ENCODE data around the gene ARSI.

ARSI gene

GRCh38 chr5:150307617-150308426 lies 5.1 kb upstream of the ARSI start:
- no peak for DNase-seq (ENCODE audit: low spot score)

GRCh38 chr5:150306775-150307174 lies 4.1 kb upstream of the ARSI start:
- DNase-seq (ENCODE audit: low spot score), result no peak

- DNase-seq (ENCODE audit: low spot score), result no peak
These were observed 2.9 kb upstream of the ARSI start for GRCh38 chr5:150305557-150305956.

GRCh38 chr5:150305095-150305494 lies 2.4 kb upstream of the ARSI start:
- no peak for DNase-seq (ENCODE audit: low spot score)

- DNase-seq (ENCODE audit: low spot score), result no peak
These were observed 1.9 kb upstream of the ARSI start for GRCh38 chr5:150304481-150305081.

- DNase-seq (ENCODE audit: low spot score), result no peak
These were observed 1.1 kb upstream of the ARSI start for GRCh38 chr5:150303660-150304386.

GRCh38 chr5:150303070-150303615 lies 438 bp upstream of the ARSI start:
- DNase-seq (ENCODE audit: low spot score), result no peak

- no peak for DNase-seq (ENCODE audit: low spot score)
These were observed 804 bp downstream of the ARSI start for GRCh38 chr5:150301901-150302300.

GRCh38 chr5:150301170-150301505 lies 1.6 kb downstream of the ARSI start:
- no peak for DNase-seq (ENCODE audit: low spot score)

- DNase-seq (ENCODE audit: low spot score), result no peak
These were observed 2.1 kb downstream of the ARSI start for GRCh38 chr5:150300496-150301169.

GRCh38 chr5:150299571-150300327 lies 3.0 kb downstream of the ARSI start:
- DNase-seq (ENCODE audit: low spot score), result no peak

- no peak for DNase-seq (ENCODE audit: low spot score)
These were observed 3.8 kb downstream of the ARSI start for GRCh38 chr5:150298701-150299451.

GRCh38 chr5:150297934-150298595 lies 4.6 kb downstream of the ARSI start:
- DNase-seq (ENCODE audit: low spot score), result no peak

GRCh38 chr5:150297236-150297890 lies 5.3 kb downstream of the ARSI start:
- no peak for DNase-seq (ENCODE audit: low spot score)

- no peak for DNase-seq (ENCODE audit: low spot score)
These were observed 6.2 kb downstream of the ARSI start for GRCh38 chr5:150296496-150296895.

GRCh38 chr5:150295741-150296486 lies 6.8 kb downstream of the ARSI start:
- no peak for DNase-seq (ENCODE audit: low spot score)

GRCh38 chr5:150295172-150295634 lies 7.5 kb downstream of the ARSI start:
- no peak for DNase-seq (ENCODE audit: low spot score)

- DNase-seq (ENCODE audit: low spot score), result no peak
These were observed 8.1 kb downstream of the ARSI start for GRCh38 chr5:150294551-150295071.

Data from NAMALWA (cell line).